Measurements from ENCODE around the gene TNS3. TPM values are rescaled to one million over a fixed set of nuclear protein-coding genes. Genes with fewer than 3 reads are reported as not detected.

TNS3 gene
- polyA plus RNA-seq, 1 of the 3 experiments (the other 2 are of a cell fraction): 72.3 TPM

DNA sequence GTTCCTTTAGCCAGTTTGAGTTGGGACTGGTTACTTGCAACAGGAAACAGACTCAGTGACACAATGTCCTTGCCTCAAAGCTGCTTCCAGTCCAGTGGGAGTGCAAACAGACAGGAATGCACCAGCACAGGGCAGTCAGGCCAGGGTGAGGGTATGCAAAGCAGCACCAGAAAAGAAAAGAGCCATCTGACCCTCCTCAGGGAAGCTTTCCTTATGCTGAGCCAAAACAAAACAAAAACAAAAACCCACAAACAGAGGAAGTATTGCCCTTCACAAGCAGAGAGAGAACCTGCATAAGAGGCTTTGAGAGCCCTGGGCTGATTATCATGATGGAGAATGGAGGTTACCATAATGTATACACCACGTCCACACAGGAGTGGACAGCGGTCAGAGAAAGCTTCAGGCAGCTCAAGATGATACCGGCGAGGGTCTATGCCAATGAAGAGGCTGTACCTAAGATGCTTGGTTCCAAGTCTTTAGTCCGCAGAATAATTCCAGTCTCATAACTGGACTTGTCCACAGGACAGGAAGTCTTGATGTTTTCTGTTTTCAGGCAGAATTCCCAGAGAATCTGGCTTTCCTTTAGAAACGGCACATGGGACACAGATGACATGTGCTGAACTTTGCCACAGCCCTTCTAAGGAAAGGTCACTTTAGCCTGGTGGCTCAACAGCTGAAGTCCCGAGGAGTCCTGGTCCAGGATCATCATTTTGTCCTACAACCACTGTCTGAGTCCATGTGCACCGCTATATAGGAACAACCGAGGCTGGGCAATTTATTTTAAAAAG, 263.3 kb downstream of the TNS3 start:
- DNase-seq: no peak
- TF ChIP-seq RCOR1 (IDR thresholded peaks at IDR 0.05; ENCODE audit: low read length): no peak
- no peak for TF ChIP-seq POLR2AphosphoS5 (IDR thresholded peaks at IDR 0.05; ENCODE audit: low read depth, low read length)
- no peak for TF ChIP-seq JUND (IDR thresholded peaks at IDR 0.05)
- TF ChIP-seq NFIC (IDR thresholded peaks at IDR 0.05; ENCODE audit: borderline replicate concordance): no peak
- no peak for TF ChIP-seq TCF12 (IDR thresholded peaks at IDR 0.05)
- TF ChIP-seq, protein P1, sequence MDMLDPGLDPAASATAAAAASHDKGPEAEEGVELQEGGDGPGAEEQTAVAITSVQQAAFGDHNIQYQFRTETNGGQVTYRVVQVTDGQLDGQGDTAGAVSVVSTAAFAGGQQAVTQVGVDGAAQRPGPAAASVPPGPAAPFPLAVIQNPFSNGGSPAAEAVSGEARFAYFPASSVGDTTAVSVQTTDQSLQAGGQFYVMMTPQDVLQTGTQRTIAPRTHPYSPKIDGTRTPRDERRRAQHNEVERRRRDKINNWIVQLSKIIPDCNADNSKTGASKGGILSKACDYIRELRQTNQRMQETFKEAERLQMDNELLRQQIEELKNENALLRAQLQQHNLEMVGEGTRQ (IDR thresholded peaks at IDR 0.05; ENCODE audit: borderline replicate concordance, low read depth, low read length): no peak
- TF ChIP-seq CHD2 (IDR thresholded peaks at IDR 0.05; ENCODE audit: low read length, partially characterized antibody): no peak
- no peak for TF ChIP-seq ELF1 (IDR thresholded peaks at IDR 0.05)
- TF ChIP-seq RAD21 (IDR thresholded peaks at IDR 0.05; ENCODE audit: low read length): no peak
- TF ChIP-seq RFX5 (IDR thresholded peaks at IDR 0.05; ENCODE audit: low read length): no peak
- TF ChIP-seq, protein P2, sequence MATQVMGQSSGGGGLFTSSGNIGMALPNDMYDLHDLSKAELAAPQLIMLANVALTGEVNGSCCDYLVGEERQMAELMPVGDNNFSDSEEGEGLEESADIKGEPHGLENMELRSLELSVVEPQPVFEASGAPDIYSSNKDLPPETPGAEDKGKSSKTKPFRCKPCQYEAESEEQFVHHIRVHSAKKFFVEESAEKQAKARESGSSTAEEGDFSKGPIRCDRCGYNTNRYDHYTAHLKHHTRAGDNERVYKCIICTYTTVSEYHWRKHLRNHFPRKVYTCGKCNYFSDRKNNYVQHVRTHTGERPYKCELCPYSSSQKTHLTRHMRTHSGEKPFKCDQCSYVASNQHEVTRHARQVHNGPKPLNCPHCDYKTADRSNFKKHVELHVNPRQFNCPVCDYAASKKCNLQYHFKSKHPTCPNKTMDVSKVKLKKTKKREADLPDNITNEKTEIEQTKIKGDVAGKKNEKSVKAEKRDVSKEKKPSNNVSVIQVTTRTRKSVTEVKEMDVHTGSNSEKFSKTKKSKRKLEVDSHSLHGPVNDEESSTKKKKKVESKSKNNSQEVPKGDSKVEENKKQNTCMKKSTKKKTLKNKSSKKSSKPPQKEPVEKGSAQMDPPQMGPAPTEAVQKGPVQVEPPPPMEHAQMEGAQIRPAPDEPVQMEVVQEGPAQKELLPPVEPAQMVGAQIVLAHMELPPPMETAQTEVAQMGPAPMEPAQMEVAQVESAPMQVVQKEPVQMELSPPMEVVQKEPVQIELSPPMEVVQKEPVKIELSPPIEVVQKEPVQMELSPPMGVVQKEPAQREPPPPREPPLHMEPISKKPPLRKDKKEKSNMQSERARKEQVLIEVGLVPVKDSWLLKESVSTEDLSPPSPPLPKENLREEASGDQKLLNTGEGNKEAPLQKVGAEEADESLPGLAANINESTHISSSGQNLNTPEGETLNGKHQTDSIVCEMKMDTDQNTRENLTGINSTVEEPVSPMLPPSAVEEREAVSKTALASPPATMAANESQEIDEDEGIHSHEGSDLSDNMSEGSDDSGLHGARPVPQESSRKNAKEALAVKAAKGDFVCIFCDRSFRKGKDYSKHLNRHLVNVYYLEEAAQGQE (IDR thresholded peaks at IDR 0.05; ENCODE audit: low read depth, low read length): no peak
- no peak for TF ChIP-seq EZH2phosphoT487 (IDR thresholded peaks at IDR 0.05; ENCODE audit: borderline replicate concordance, low read depth)
- TF ChIP-seq FOXM1 (IDR thresholded peaks at IDR 0.05; ENCODE audit: low read depth): no peak
- TF ChIP-seq, protein P3, sequence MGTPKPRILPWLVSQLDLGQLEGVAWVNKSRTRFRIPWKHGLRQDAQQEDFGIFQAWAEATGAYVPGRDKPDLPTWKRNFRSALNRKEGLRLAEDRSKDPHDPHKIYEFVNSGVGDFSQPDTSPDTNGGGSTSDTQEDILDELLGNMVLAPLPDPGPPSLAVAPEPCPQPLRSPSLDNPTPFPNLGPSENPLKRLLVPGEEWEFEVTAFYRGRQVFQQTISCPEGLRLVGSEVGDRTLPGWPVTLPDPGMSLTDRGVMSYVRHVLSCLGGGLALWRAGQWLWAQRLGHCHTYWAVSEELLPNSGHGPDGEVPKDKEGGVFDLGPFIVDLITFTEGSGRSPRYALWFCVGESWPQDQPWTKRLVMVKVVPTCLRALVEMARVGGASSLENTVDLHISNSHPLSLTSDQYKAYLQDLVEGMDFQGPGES (IDR thresholded peaks at IDR 0.05; ENCODE audit: low read depth, low read length): no peak
- no peak for TF ChIP-seq EP300 (IDR thresholded peaks at IDR 0.05; ENCODE audit: borderline replicate concordance in 1 of 2, low read depth in 1 of 2, low read length in 1 of 2)
- no peak for TF ChIP-seq YY1 (IDR thresholded peaks at IDR 0.05; ENCODE audit: low read depth)
- TF ChIP-seq, protein P4, sequence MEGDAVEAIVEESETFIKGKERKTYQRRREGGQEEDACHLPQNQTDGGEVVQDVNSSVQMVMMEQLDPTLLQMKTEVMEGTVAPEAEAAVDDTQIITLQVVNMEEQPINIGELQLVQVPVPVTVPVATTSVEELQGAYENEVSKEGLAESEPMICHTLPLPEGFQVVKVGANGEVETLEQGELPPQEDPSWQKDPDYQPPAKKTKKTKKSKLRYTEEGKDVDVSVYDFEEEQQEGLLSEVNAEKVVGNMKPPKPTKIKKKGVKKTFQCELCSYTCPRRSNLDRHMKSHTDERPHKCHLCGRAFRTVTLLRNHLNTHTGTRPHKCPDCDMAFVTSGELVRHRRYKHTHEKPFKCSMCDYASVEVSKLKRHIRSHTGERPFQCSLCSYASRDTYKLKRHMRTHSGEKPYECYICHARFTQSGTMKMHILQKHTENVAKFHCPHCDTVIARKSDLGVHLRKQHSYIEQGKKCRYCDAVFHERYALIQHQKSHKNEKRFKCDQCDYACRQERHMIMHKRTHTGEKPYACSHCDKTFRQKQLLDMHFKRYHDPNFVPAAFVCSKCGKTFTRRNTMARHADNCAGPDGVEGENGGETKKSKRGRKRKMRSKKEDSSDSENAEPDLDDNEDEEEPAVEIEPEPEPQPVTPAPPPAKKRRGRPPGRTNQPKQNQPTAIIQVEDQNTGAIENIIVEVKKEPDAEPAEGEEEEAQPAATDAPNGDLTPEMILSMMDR (IDR thresholded peaks at IDR 0.05): no peak
- no peak for TF ChIP-seq MXI1 (IDR thresholded peaks at IDR 0.05; ENCODE audit: low read depth, low read length)
- no peak for TF ChIP-seq GATA2 (CRISPR knock-in tag; IDR thresholded peaks at IDR 0.05)
- Histone ChIP-seq H3F3A (replicated peaks; ENCODE audit: insufficient read depth) (no peaks in the 10 kb centered on the region), H3K27me3 (ENCODE audit: insufficient read depth) (no peaks in the 10 kb centered on the region), H3K4me3 (ENCODE audit: low read depth in 2 of 2, low read length in 1 of 2) (no peak overlapping the region), H3K36me3 (replicated peaks in 1 of 2; ENCODE audit: control insufficient read depth in 1 of 2, insufficient read depth in 2 of 2, low read length in 1 of 2) (peaks cover 44 to 63% of the 10 kb centered on the region in 2 experiments), H2AFZ (ENCODE audit: low read depth) (no peak overlapping the region), H3K9me2 (no peaks in the 10 kb centered on the region), H3K9me3 (no peaks in the 10 kb centered on the region), H3K4me1 (ENCODE audit: control insufficient read depth in 1 of 2, insufficient read depth in 2 of 2, low read depth in 1 of 2, low read length in 1 of 2) (peaks cover 0 to 5% of the 10 kb centered on the region in 2 experiments; a peak in 1 of 4 replicates), H3K79me2 (ENCODE audit: insufficient read depth) (no peaks in the 10 kb centered on the region), H4K20me1 (ENCODE audit: insufficient read depth) (no peaks in the 10 kb centered on the region), H3K4me2 (no peak overlapping the region), H3K9ac (no peak overlapping the region), H3K27ac (ENCODE audit: low read depth in 2 of 2, low read length in 1 of 2) (no peak overlapping the region)
- ChIA-PET POLR2A (no interaction called here), CTCF (no interaction called here)
- 90% methylated on average over 9 of the region's 9 CpGs for WGBS (ENCODE audit: low lambda C conversion rate)

Data from SK-N-SH (cell line).